Osteoblast (primary cell): Measurements from ENCODE around the gene MANBA. TPM values are rescaled to one million over a fixed set of nuclear protein-coding genes. Genes with fewer than 3 reads are reported as not detected.
"Not testable (repeated sequence)": the region's sequence is repeated elsewhere in the genome, so short reads cannot be mapped to it uniquely, and the experiment has no call there.

Experiments used
- DNase-seq: peaks from one replicate; pipeline ENCODE4 v3.0.0; 2011; ENCODE audit warnings: low spot score, mixed read lengths; ENCODE audit not compliant: insufficient read length; ENCODE audit errors: missing footprints
- H2AFZ ChIP-seq: 2 replicates; pipeline ENCODE4 v1.6.0; 2011; ENCODE audit warnings: mild to moderate bottlenecking, low read length
- H3K27ac ChIP-seq: 2 replicates; pipeline ENCODE4 v1.5.1; 2011; ENCODE audit warnings: mild to moderate bottlenecking, low read depth, low read length, moderate library complexity
- H3K27me3 ChIP-seq: 2 replicates; pipeline ENCODE4 v1.6.0; 2012; ENCODE audit warnings: mild to moderate bottlenecking, control low read depth, inconsistent platforms, low read length, moderate library complexity; ENCODE audit not compliant: insufficient read depth
- H3K36me3 ChIP-seq: 2 replicates; pipeline ENCODE4 v1.5.1; 2011; ENCODE audit warnings: mild to moderate bottlenecking, low read length, control low read depth, moderate library complexity; ENCODE audit not compliant: insufficient read depth
- H3K4me1 ChIP-seq: 2 replicates; pipeline ENCODE4 v1.5.1; 2011; ENCODE audit warnings: mild to moderate bottlenecking, low read length, control low read depth, moderate library complexity; ENCODE audit not compliant: insufficient read depth
- H3K4me2 ChIP-seq: 2 replicates; pipeline ENCODE4 v1.6.0; 2011; ENCODE audit warnings: mild to moderate bottlenecking, low read length; ENCODE audit not compliant: insufficient read depth
- H3K4me3 ChIP-seq: fragments of 200-600 bp; sonication (generic); 3 replicates; pipeline ENCODE4 v1.5.1; 2012; ENCODE audit warnings: mild to moderate bottlenecking, low read length, inconsistent platforms; ENCODE audit not compliant: insufficient read depth
- H3K79me2 ChIP-seq: 2 replicates; pipeline ENCODE4 v1.6.0; 2012; ENCODE audit warnings: mild to moderate bottlenecking, low read length, control low read depth, inconsistent platforms; ENCODE audit not compliant: insufficient read depth
- H3K9me3 ChIP-seq: 2 replicates; pipeline ENCODE4 v1.5.1; 2011; ENCODE audit warnings: low read depth, low read length, control low read depth
- H4K20me1 ChIP-seq: 2 replicates; pipeline ENCODE4 v1.6.0; 2012; ENCODE audit warnings: mild to moderate bottlenecking, low read length, control low read depth; ENCODE audit not compliant: insufficient read depth
- CTCF ChIP-seq: IDR thresholded peaks from 2 replicates; pipeline ENCODE4 v1.5.1; 2011; ENCODE audit warnings: mild to moderate bottlenecking, low read depth, low read length, moderate library complexity; ENCODE audit errors: extremely low read depth
- total RNA-seq: library from RNA; depleted of rRNA; stranded (reverse); fragments of >200 nt; gene quantifications from 2 replicates; pipeline ENCODE4 v1.2.3, GENCODE V29; 2012

Gene MANBA
- total RNA-seq, 1 donor, result 64.1 TPM

- H3K79me2 ChIP-seq, result peaks cover 4% of the 10 kb centered on the region
- no peak for DNase-seq
- H2AFZ ChIP-seq, result no peak overlapping the region
- peaks cover 10% of the 10 kb centered on the region for H3K4me1 ChIP-seq
- no peak overlapping the region for H3K27ac ChIP-seq
- no peak overlapping the region for H3K4me3 ChIP-seq
- no peaks in the 10 kb centered on the region for H3K36me3 ChIP-seq
- no peak overlapping the region for H3K4me2 ChIP-seq
- no peaks in the 10 kb centered on the region for H4K20me1 ChIP-seq
- H3K9me3 ChIP-seq, result no peaks in the 10 kb centered on the region
- no peaks in the 10 kb centered on the region for H3K27me3 ChIP-seq
- TF ChIP-seq CTCF, result no peak
Measured at GRCh38 chr4:102710986-102711385, 49.8 kb downstream of the MANBA start.

GRCh38 chr4:102709060-102709459, 51.7 kb downstream of the MANBA start:
- not testable (repeated sequence) for H3K4me2 ChIP-seq, H3K27ac ChIP-seq, DNase-seq, H3K9me3 ChIP-seq, H3K79me2 ChIP-seq, H4K20me1 ChIP-seq, H2AFZ ChIP-seq, H3K4me1 ChIP-seq, H3K4me3 ChIP-seq, H3K36me3 ChIP-seq, H3K27me3 ChIP-seq

- H3K27me3 ChIP-seq, result no peaks in the 10 kb centered on the region
- no peak overlapping the region for H3K27ac ChIP-seq
- H3K9me3 ChIP-seq, result no peaks in the 10 kb centered on the region
- no peak overlapping the region for H2AFZ ChIP-seq
- no peaks in the 10 kb centered on the region for H3K4me1 ChIP-seq
- no peak overlapping the region for H3K4me3 ChIP-seq
- no peak for DNase-seq
- no peaks in the 10 kb centered on the region for H3K36me3 ChIP-seq
- no peak for TF ChIP-seq CTCF
- H3K4me2 ChIP-seq, result no peak overlapping the region
- no peaks in the 10 kb centered on the region for H4K20me1 ChIP-seq
- peaks cover 6% of the 10 kb centered on the region for H3K79me2 ChIP-seq
Measured at GRCh38 chr4:102707150-102707549, 53.6 kb downstream of the MANBA start.

- no peaks in the 10 kb centered on the region for H3K36me3 ChIP-seq
- no peak overlapping the region for H3K4me3 ChIP-seq
- TF ChIP-seq CTCF, result no peak
- H3K27ac ChIP-seq, result no peak overlapping the region
- H3K79me2 ChIP-seq, result peaks cover 6% of the 10 kb centered on the region
- H4K20me1 ChIP-seq, result no peaks in the 10 kb centered on the region
- no peaks in the 10 kb centered on the region for H3K27me3 ChIP-seq
- no peak overlapping the region for H3K4me2 ChIP-seq
- H3K9me3 ChIP-seq, result no peaks in the 10 kb centered on the region
- H3K4me1 ChIP-seq, result no peaks in the 10 kb centered on the region
- no peak overlapping the region for H2AFZ ChIP-seq
- DNase-seq, result no peak
Measured at GRCh38 chr4:102705391-102705935, 55.3 kb downstream of the MANBA start.
